ENCODE results near the gene BORCS5. TPM values are rescaled to one million over a fixed set of nuclear protein-coding genes. Genes with fewer than 3 reads are reported as not detected.

BORCS5 gene
- total RNA-seq, 4 donors from 2014 or later: 14.2 to 45.0 (median 25.6) TPM

DNA sequence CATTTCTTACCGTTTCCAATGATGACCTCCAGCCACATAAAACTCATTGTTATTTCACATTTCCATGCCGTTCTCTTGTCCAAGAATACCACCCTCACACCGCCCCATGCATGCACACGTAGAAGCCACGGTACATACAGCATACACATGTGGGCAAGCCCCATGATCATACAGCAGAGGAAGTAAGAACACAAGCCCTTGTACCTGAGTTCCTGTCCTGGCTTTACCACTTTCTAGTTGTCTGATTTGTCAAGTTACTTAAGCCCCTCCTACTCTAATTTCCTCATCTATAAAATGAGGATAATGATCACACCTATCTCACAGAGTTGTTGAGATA lies 145.9 kb downstream of the BORCS5 start:
- Histone ChIP-seq H3K27me3 (no peaks in the 10 kb centered on the region), H3K36me3 (peaks cover 0 to 3% (median 0%) of the 10 kb centered on the region in 3 donors), H3K4me1 (peaks cover 0 to 30% (median 23%) of the 10 kb centered on the region in 4 donors), H3K27ac (no peak overlapping the region), H3K4me3 (no peak overlapping the region), H3K9me3 (no peaks in the 10 kb centered on the region)
- TF ChIP-seq POLR2A (IDR thresholded peaks at IDR 0.05): no peak
- TF ChIP-seq EP300 (IDR thresholded peaks at IDR 0.05): no peak
- TF ChIP-seq, protein P1, sequence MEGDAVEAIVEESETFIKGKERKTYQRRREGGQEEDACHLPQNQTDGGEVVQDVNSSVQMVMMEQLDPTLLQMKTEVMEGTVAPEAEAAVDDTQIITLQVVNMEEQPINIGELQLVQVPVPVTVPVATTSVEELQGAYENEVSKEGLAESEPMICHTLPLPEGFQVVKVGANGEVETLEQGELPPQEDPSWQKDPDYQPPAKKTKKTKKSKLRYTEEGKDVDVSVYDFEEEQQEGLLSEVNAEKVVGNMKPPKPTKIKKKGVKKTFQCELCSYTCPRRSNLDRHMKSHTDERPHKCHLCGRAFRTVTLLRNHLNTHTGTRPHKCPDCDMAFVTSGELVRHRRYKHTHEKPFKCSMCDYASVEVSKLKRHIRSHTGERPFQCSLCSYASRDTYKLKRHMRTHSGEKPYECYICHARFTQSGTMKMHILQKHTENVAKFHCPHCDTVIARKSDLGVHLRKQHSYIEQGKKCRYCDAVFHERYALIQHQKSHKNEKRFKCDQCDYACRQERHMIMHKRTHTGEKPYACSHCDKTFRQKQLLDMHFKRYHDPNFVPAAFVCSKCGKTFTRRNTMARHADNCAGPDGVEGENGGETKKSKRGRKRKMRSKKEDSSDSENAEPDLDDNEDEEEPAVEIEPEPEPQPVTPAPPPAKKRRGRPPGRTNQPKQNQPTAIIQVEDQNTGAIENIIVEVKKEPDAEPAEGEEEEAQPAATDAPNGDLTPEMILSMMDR (IDR thresholded peaks at IDR 0.05): no peak
- 87 to 91% methylated on average over 5 of the region's 5 CpGs for WGBS, 2 donors
- DNase-seq (ENCODE audit: low spot score in 2 of 2): no peak

DNA sequence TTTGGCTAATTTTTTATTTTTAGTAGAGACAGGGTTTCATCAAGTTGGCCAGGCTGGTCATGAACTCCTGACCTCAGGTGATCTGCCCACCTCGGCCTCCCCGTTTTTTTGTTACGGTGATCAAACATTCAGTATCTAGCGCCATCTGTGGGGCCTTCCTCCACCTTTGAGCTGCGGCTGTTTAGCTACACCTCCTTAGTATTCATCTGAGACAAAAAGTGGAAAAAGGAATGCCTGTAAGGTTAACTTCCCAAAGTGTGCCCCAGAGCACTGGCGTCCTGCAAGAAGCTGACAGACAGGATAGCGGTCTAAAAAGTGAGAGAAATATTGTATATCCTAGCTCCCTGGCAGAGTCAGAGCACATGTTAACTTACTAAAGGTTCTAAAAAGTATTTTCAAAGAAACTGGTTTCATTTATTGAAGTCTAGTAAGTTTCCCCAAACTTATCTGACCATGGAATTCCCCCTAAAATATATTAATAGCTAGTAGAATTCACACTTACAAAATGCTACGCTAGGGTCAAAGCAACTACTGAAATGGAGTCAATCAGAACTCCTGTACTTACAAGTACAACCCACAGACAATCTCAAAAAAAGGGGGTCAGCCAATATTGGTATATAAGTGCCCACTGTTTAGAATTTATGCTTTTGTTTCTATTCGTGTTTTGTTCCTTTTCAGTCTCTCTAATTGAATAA lies 146.7 kb downstream of the BORCS5 start:
- Histone ChIP-seq H3K27me3 (no peaks in the 10 kb centered on the region), H3K36me3 (peaks cover 0 to 3% (median 0%) of the 10 kb centered on the region in 3 donors), H3K4me1 (peaks cover 0 to 37% (median 23%) of the 10 kb centered on the region in 4 donors), H3K4me3 (no peak overlapping the region), H3K9me3 (no peaks in the 10 kb centered on the region), H3K27ac (peak overlapping the region in 1 of 4 donors; percentile 82)
- DNase-seq (ENCODE audit: low spot score in 2 of 2): no peak
- TF ChIP-seq EP300 (IDR thresholded peaks at IDR 0.05) (no peak), POLR2A (IDR thresholded peaks at IDR 0.05) (no peak)
- TF ChIP-seq, protein P1 (IDR thresholded peaks at IDR 0.05): no peak
- 84 to 90% methylated on average over 9 of the region's 9 CpGs for WGBS, 2 donors

DNA sequence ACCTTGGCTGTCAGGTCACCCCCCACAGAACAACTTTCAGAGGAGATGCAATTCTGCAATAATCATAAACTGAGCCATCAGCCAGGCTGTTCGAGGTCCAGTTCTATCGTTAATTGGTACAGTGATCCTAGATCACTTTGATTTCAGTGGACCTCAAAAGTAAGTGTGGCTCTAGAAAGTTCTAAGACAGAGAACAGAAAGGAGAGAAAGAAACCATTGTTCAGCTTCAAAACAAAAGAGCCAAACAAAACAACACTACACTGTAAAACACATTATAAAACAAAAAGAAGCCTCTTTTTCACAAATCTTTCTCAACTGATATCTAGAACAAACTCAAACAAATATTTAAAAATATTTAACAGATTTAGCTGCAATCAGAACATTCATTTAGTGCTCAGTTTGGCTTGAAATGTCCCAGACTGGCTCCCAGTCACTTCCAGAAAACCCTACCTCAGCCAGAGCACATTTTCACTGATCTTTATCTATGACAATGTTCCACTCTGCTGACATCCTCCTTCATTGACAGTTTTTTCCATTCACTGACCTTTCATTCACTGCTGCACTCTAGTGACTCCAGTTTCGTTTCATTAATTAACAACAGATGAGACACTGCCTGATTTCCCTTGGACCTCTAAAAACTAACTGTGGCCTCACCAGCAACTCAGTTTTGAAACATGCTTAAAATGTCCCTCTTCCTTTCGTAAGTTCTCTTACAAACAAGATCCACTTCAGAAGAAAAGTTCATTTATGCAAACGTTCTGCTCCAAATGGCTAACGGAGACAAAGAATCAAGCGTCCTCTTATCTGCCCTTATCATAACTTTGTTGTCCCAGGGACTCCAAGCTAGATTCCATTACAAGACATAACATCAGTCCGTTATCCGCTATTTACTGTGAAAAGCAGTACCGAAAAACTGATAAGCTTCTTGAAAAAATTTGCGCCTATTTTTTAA lies 148.9 kb downstream of the BORCS5 start:
- H3K27ac ChIP-seq: peak overlapping the region; percentile 15 to 82 (median 66)
- peak in 1 of 2 donors; percentile 21 for DNase-seq (ENCODE audit: low spot score in 2 of 2)
- TF ChIP-seq, protein P1 (IDR thresholded peaks at IDR 0.05): no peak
- TF ChIP-seq EP300 (IDR thresholded peaks at IDR 0.05) (peak in 1 of 2 donors; percentile 87), POLR2A (IDR thresholded peaks at IDR 0.05) (no peak)
- no peaks in the 10 kb centered on the region for H3K36me3 ChIP-seq
- 23 to 24% methylated on average over 11 of the region's 11 CpGs for WGBS, 2 donors
- no peaks in the 10 kb centered on the region for H3K27me3 ChIP-seq
- H3K4me3 ChIP-seq: peak overlapping the region in 2 of 4 donors; percentile 9
- H3K9me3 ChIP-seq: no peaks in the 10 kb centered on the region
- H3K4me1 ChIP-seq: peaks cover 0 to 46% (median 31%) of the 10 kb centered on the region in 4 donors

DNA sequence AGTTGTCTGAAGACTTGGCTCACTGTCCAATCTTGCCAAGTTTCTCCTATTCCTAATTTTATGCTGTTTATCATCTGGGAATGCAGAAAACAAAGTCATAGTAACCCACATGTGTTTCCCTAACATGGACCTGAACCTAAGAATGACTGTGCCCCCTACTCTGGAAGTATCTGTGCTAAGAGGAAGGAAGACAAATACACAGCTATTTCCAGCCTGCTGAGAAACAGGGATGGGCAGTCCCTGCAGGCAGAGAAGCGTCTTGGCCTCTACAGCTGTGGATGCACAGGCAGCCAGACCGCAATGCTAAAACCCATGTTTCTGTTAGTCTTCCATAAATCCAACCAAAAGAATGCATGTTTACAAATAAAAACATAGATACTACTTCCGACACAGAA lies 149.6 kb downstream of the BORCS5 start:
- H3K27ac ChIP-seq: peak overlapping the region in 3 of 4 donors; percentile 56 to 82 (median 76)
- H3K4me1 ChIP-seq: peaks cover 0 to 46% (median 33%) of the 10 kb centered on the region in 4 donors
- no peaks in the 10 kb centered on the region for H3K36me3 ChIP-seq
- no peaks in the 10 kb centered on the region for H3K27me3 ChIP-seq
- 56 to 63% methylated on average over 3 of the region's 3 CpGs for WGBS, 2 donors
- no peak for DNase-seq (ENCODE audit: low spot score in 2 of 2)
- H3K9me3 ChIP-seq: no peaks in the 10 kb centered on the region
- H3K4me3 ChIP-seq: peak overlapping the region in 2 of 4 donors; percentile 9
- TF ChIP-seq POLR2A (IDR thresholded peaks at IDR 0.05) (no peak), EP300 (IDR thresholded peaks at IDR 0.05) (no peak)
- TF ChIP-seq, protein P1 (IDR thresholded peaks at IDR 0.05): no peak
